HG03432 (cell line): ENCODE measurements around the gene KLHDC8A.
"Not testable (repeated sequence)": the region's sequence is repeated elsewhere in the genome, so short reads cannot be mapped to it uniquely, and the experiment has no call there.

Source experiments
- ATAC-seq: cut with Tn5 transposase; IDR thresholded peaks from one replicate; pipeline ENCODE4 v1.9.1; 2021; ENCODE audit warnings: mild to moderate bottlenecking, moderate library complexity; ENCODE audit not compliant: unreplicated experiment

The KLHDC8A gene

DNA sequence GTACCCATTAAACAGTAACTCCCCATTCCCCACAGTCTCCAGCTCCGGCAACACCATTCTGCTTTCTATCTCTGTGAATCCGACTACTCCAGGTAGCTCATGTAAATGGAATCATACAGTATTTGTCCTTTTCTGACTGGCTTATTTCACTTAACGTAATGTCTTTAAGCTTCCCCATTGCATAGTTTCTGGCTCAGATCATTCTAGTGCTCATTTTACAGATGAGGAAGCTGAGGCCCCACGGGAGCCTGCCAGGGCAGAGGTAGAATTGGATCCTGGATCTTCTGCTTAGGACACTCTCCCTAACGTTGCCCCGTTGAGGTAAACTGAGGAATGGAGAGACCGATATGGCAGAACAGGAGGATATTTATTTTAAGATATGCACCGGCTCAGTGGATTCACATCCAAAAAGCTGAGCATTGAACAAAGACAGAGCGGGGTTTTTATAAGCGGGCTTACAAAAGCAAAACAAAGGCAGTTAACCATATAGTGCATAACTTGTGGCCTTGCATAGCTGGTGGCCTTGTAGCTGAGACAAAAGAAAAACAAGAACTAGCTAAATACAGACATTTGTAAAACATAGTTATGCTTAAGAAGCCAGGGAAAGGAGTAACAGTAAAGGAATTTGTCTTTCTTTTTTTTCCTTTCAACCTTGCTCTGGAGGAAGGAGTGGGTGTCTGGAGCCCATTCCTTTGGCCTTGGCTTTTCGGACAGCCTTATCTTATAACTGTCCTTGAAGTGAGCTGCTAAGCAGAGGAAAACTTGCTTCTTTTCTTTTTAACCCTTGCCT lies 15.3 kb upstream of the KLHDC8A start:
- ATAC-seq, result no peak

DNA sequence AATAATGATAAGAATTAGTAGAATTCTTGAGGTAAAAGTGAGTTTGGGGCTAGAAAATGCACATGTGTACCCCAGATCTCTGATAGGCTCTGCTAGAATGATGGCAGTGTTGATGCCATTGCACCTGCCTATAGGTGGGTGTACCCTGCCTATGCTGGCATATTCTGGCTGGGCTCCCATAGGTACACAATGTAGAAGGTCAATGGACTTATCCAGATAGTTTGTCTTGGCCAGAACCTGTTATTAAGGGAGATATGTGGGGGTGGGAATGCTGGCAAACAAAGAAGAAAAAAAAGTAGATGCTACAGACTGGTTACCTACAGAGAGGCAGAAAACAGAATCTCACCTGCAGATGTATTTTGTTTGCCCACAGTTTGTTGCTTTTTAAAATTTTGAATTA lies 14.1 kb upstream of the KLHDC8A start:
- no peak for ATAC-seq

DNA sequence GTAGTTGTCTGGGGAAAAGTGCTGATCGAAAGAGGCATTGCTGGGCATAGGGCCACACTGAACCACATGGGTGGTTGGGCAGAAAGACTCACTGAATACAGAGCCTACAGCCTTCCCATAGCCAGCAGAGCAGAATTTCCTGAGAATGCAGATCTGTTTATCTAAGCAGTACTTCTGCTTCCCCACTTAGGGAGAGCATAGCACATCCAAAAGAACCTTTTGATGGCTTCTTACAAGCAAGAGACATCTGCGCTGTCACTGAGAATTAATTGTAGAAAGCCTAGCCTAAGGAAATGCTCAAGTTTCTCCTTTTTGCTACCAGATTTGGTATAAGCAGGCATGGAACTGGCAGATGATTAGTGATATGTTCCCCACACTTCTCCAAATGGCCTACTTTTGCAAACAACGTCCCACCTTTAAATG lies 13.0 kb upstream of the KLHDC8A start:
- no peak for ATAC-seq

DNA sequence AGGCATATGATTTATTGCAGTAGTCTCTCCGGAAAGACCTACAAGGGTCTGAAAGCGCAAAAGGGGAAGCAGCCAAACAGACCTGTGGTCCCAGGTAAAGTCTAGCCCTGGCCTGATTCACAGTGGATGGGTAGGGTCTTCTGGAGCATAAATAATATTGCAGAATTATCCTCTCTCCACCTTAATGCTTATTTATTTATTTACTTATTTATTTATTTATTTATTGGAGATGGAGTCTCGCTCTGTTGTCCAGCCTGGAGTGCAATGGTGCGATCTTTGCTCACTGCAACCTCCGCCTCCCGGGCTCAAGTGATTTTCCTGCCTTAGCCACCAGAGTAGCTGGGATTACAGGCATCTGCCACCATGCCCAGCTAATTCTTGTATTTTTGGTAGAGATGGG lies 11.8 kb upstream of the KLHDC8A start:
- no peak for ATAC-seq

DNA sequence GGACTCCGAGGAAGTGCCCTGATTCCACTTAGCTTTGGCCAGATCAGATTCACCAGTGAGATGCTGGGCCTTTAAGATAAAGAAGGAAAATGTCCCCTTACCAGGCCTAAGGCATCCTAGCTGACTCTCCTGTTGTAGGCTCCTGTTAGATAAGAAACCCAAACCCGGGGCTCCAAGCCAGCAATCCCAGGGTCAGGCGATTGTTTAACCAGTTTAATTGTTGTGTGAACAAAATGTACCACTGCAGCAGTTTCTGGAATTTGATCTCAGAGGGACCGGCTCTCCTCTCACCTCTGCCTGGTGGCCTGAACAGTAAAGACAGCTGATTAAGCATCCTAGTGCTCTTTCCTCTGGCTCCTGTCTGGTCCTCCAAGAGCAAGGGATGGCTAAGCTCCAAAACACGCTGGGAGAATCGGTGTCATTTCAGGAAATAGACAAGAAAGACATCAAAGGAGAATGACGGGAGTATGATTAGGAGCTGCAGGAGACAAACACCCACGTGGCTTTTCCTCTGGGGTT lies 9.3 kb upstream of the KLHDC8A start:
- ATAC-seq, result no peak

DNA sequence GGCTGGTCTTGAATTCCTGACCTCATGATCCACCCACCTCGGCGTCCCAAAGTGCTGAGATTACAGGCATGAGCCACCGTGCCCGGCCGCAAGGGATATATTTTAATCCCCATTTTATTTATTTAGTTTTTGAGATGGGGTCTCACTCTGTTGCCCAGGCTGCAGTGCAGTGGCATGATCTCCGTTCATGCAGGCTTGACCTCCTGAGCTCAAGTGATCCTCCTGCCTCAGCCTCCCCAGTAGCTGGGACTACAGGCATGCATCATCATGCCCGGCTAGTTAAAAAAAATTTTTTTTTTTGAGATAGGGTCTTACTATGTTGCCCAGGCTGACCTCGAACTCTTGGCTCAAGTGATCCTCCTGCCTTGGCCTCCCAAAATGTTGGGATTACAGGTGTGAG lies 8.4 kb upstream of the KLHDC8A start:
- not testable (repeated sequence) for ATAC-seq

DNA sequence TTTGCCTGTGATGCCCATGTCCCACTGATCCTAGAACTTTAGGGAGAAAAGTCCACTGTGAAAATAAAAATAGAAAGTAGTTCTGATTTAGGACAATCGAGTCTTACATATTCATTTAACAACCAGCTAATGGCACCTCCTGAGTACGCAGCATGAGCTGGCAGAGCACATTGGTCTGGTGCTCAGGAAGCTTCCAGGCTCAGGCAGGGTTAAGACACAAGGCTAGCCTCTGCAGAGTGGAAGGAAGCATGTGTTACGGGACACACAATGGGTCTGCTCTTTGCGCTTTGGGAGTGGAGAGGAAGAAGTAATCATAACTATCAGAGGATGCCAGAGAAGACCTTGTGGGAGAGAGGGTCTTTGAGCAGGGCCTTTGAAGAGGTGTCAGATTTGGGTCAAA lies 4.2 kb upstream of the KLHDC8A start:
- no peak for ATAC-seq

DNA sequence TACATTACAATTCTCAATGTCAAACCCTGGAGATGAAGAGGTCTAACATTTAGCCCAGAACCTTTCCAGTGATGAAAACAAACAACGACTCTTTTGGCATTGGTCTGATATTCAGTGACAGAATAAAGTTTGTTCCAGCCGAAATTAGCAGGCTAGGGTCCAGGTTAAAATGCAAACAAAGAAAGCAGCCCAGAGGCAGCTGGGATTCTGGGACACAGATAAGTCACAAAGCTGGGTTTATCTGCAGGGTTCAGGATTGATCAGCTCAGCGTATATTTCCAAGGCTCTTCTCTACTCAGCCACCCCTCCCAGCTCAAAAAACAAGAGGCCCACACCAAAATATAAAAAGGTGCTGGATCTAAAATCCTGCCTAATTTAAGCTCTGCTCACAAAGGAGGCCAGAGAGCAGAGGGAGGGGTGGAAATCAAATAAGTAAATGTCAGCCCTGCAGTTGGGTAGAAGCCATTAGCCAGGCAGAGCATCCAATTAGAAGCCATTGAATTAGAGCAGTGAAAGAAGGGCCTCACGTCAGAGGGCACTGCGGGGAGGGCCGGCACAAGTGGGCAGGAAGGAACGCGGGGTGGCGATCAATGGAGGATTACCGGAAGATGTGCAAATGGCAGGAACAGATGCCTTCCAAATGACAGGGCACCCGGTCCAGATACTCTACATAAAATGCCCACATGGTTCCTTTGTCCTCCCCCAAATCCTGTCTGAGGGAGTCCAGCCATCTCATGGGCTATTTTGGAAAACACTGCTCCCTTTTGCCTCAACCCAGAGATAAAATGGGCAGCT lies 3.2 kb upstream of the KLHDC8A start:
- no peak for ATAC-seq

DNA sequence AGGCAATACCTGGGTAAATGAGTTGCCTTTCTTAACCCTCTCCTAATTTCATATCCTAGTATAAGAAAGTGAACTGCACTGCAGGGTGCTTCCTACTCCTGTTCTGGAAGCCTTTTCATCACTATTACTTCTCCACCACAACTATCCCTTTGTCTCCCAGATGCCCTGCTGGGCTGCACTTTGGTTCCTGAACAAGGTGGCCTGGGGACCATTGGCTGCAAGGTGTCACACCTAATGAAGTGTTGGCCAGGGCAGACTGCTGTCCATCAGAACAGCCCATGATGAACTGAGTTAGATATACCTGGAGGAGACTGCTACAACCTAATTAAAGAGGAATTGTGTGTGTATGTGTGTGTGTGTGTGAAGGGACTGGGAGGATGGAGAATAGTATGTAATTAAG lies 1.9 kb upstream of the KLHDC8A start:
- no peak for ATAC-seq

DNA sequence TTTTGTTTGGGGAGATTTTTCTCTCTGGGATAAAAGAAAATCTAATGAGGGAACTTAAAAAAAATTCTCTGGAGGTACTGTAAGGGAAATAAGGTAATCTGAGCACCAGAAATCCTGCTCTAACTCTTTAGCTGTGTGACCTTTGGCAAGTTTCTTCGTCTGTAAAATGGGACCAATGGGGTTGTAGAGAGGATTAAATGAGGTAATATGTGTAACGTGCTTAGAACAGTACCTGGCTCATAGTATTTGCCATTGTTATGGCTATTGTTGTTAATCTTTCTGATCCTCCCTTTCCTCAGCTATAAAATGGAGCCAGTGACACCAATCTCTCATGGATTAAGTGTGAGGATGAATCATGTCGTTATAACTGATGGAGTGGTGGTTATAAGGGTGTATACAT lies 845 bp upstream of the KLHDC8A start:
- no peak for ATAC-seq

DNA sequence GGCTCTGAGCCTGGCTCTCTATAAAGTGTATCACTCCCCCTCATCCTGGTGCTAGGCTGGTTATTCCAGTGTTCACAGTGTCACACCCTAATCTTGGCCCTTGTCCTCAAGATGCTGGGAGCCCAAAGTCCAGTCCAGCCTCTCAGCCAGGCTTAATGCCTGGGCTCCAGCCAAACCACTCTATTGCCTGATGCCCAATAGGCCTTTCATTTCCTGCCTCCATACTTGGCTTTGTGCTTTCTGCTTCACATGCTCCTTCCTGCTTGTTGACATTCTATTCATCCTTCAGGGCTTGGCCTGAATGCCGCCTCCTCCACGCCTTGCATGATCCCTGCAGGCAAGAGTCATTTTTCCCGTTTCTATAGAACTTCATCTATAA lies 1.7 kb downstream of the KLHDC8A start:
- no peak for ATAC-seq

DNA sequence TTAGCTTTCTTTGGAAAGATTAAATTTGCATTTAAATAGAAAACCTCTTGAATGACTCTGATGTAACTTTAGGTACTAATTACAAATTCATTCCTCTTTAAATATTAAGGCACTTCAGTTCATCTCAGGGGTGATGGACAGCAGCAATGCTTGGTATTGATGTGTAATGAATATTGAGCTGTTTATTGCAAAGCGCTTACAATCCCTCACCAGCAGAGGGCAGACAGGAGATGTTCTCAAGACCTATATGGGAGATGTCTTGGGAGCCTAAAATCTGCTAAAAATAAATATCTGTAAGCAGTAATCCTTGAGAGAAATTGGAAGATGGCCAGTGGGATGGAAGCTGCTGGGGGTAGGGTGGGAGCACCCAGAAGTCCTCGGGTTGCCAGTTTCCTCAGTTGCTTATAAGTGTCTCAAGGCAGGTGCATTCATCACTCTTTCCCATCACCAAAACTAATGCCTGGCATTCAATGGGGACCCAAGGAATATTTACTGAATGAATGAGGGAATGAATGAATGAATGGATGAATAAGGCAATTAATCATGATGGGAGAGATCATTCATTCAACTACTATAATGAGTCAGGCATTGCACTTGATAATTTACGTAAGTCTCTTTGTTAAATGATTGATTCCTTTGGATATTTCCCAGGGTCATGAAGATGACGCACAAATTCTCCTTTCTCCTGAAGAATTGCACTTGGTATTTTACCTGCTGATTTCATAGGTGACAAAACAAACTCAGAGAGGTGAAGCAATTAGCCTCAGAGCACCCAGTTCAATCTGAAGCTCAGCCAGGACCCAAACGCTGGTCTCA lies 2.3 kb downstream of the KLHDC8A start:
- no peak for ATAC-seq

DNA sequence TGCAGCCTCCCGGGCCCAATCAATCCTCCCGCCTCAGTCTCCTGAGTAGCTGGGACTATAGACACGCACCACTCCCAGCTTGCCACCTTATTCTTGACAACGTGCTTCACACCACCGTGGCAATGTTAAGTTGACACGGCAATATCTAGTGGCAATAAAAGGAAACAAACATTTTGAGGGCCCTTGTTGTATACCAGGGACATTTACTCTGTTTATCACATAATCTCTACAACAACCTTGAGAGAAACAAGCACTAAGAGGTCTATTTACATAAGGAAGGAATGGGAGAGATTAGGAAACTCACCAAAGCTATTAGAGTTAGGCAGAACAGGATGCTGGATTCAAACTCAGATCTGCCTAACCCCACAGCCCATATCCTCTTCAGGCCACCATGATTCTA lies 3.1 kb downstream of the KLHDC8A start:
- no peak for ATAC-seq

DNA sequence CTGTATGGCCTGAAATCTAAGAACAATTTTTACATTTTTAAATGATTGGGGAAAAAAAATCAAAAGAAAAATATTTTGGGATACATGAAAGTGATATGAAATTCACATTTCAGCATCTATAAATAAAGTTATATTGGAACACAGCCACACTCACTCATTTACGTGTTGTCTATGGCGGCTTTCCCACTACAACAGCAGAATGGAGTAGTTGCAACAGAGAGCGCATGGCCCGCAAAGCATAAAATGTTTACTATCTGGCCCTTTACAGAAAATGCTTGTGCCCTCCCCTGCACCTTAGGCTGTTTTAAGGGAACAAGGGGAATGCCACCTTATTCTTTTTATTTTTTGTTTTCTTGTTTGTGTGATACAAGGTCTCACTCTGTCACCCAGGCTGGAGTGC lies 3.5 kb downstream of the KLHDC8A start:
- ATAC-seq, result no peak

DNA sequence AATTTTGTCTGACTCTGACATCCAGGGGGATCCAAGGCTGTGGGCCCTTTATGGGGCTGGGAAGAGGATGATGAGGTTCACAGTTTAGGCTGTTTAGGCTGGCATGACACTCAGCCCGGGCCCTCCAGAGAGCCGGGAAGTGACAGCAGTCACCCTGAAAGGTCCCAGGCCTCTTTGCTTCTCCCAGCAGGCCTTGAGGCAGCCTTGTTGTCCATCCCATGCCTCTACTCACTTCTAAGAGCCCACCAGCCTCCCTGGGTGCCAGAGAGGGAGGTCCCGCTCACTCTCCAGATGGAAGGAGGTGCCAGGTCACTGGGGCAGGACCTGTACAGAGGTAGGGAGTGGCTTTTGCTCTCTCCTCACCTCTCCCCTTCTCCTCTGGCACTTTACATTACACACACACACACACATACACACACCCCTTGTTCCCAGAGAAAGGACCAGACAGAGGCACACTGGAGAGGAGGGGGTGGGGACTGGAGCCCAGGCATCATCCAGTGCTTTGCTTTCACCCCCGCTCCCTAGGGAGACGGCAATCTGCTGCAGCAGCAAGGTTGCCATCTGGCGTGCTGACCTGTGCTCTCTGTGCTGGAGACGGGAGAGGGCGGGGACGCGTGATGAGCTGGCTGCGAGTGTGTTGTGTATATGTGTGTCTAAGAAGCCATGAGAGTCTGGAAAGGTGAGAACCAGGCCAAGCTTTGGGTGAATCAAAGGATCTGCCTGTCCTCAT lies 4.6 kb downstream of the KLHDC8A start:
- ATAC-seq, result no peak

DNA sequence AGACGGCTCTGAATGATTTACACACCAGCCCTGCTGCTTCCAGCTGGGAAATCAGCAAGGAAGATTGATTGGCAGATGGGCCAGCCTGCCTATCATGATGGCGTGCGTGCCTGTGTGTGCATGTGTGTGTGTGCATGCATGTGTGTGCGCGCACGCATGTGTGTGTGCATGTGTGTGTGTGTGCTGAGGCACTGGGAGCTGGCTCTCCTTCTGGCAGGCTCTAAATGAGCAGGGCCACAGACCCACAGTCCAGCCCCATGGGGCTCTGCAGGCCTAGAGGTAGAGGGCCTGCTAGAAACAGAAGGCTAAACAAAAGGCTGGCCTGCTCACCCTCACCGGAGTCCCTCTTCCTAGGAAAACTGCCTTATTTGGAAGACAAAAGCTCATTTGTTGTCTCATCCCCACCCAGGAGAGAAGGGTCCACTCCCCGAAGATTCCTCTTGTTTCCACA lies 6.0 kb downstream of the KLHDC8A start:
- no peak for ATAC-seq

DNA sequence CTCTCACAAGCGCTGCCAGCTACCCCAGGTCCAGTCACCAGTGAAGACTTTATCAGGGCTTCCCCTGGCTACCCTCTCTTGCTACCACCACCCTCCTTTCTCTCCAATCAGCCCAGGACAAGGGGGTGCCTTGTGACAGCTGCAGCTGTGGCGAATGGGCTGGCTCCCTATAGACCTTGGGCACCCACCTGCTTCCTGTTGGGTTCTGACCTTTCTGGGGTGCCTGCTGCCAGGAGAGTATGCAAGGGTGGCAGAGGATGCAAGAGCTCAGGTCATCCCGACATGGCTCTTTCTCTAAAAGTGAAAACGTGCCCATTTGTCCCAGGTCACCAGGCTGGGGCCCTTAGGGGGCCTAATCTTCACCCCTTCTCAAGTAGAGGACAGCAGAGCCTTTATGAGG lies 6.6 kb downstream of the KLHDC8A start:
- no peak for ATAC-seq

DNA sequence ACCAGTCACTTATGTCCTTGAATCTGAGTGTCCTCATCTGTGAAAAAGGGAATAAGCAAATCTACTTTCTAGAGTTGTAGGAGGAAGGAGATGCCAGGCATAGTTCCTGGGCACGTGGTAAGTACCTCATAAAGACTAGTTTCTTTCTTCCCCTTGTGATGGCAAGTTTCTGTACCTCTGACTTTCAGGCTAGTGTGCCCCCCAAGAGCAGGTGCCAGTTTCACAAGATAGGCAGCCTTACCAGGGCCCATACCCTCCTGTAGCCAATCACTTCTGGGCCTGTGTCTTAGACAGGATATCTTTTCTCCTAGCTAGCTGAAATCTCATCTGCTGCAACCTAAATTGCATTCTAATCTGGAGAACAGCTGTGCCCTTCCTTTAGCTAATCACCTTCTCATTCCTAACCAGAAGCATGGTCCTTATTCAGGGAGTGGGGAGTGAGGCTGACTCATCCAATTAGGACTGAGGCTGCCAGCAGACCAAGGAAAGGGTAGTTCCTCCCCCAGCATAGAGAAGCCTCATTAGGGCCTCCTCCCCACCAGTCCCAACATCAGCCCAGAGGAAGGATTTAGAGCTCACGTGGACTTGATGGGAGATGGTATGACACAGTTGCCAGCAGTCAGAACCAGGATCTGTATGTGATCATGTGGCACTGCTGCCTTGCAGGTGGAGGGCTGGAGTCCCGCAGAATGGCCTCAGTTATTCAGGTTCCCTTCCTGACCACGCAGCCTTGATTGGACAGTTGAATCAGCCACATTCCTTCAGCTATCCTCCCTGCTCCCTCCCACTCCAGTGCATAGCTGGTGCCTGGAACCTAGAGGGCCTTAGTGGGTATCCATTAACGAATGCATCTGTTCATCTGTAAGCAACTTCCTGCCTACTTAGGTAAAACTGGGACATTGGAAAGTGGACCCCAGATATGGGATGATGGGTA lies 7.9 kb downstream of the KLHDC8A start:
- no peak for ATAC-seq

DNA sequence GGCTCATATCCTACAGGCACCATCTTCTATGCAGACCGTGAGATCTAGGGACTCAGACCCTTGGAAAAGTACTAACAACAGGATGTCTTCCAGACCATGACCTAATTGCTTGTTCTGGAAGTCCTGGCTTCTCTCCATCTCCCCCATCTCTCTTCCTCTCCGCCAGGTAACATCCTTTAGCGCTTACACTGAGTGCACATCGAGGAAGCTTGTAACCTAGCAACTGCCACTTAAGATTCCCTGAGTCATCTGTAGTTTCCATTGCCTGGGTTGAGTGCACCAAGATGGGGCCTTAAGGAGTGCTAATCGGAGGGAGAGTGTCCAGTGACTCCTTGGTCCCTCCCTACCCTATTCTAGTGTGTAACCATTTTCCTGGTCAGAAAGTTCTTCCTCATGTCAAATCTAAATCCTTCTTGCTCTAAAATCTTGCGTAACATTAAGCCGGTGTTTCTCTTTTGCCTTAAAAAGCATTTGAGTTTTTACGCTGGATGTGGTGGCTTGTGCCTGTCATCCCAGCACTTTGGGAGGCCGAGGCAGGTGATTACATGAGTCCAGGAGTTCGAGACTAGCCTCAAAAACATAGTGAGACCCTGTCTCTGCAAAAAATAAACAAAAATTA lies 9.7 kb downstream of the KLHDC8A start:
- ATAC-seq, result no peak
